Measurements from ENCODE around the gene ZYX.

- TF ChIP-seq CTCF (IDR thresholded peaks at IDR 0.05) (no peak), EZH2 (IDR thresholded peaks at IDR 0.05; ENCODE audit: borderline replicate concordance, insufficient read depth, low read depth, low read length, poor library complexity, severe bottlenecking) (no peak)
Observed at GRCh38 chr7:143411976-143412708, 31.0 kb downstream of the ZYX start.
